ENCODE measurements around the gene OLFM4. TPM values are rescaled to one million over a fixed set of nuclear protein-coding genes. Genes with fewer than 3 reads are reported as not detected.

OLFM4 gene
- not detected for total RNA-seq

DNA sequence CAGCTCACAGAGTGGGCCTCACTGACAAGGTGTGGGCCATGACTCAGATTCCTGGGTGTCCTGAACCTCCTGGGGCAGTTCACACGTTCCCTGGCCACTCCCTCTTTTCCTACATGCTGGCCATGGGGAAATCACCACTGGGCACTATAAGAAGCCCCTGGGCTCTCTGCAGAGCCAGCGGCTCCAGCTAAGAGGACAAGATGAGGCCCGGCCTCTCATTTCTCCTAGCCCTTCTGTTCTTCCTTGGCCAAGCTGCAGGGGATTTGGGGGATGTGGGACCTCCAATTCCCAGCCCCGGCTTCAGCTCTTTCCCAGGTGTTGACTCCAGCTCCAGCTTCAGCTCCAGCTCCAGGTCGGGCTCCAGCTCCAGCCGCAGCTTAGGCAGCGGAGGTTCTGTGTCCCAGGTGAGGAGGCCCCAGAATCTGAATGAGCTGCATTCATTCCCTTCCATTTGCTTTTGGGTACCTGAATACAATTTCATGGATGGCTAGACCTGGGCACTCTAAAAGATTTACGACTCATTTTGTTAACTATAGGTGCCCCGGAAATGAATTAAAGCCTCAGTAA is at the start of gene OLFM4:
OLFM4 (plus strand) TSS at position 177 of the 567 bp plus-strand sequence; CDS start at position 201, 24 bp downstream.

Other genes starting within 250 kb of the OLFM4 start
- gene PCDH8, start 180.2 kb upstream of the OLFM4 start, total RNA-seq, result under 1 TPM in 1 of 2 experiments, not detected in 1; 0.05 TPM